HepG2 (cell line): ENCODE data around the gene MRI1. TPM values are rescaled to one million over a fixed set of nuclear protein-coding genes. Genes with fewer than 3 reads are reported as not detected.
A peak's percentile ranks its signal among the peaks of the same experiment; 100 is the strongest.

Experiments used
- ADNP ChIP-seq: sonication (generic); formaldehyde crosslinking; IDR thresholded peaks from 2 replicates; pipeline ENCODE4 v1.4.0; 2020; ENCODE audit warnings: missing genetic modification reagents
- FOXA3 ChIP-seq: IDR thresholded peaks from 2 replicates; pipeline ENCODE4 v1.6.1; 2016; ENCODE audit warnings: missing genetic modification reagents, missing compliant biosample characterization
- HOXA7 ChIP-seq: sonication (generic); formaldehyde crosslinking; IDR thresholded peaks from 2 replicates; pipeline ENCODE4 v1.8.1; 2022; ENCODE audit warnings: mild to moderate bottlenecking, missing genetic modification reagents, moderate library complexity
- HOXA9 ChIP-seq: sonication (generic); formaldehyde crosslinking; IDR thresholded peaks from 2 replicates; pipeline ENCODE4 v1.8.1; 2022; ENCODE audit warnings: missing genetic modification reagents, mild to moderate bottlenecking, moderate library complexity, borderline replicate concordance
- KAT7 ChIP-seq: IDR thresholded peaks from 2 replicates; pipeline ENCODE4 v1.6.1; 2018; ENCODE audit warnings: borderline replicate concordance, missing compliant biosample characterization
- NFKB2 ChIP-seq: sonication (generic); formaldehyde crosslinking; IDR thresholded peaks from 2 replicates; pipeline ENCODE4 v1.4.0; 2020; ENCODE audit warnings: missing genetic modification reagents, borderline replicate concordance
- PHF20 ChIP-seq: sonication (generic); formaldehyde crosslinking; IDR thresholded peaks from 2 replicates; pipeline ENCODE4 v1.5.0; 2020; ENCODE audit warnings: mild to moderate bottlenecking, missing genetic modification reagents
- POLR2AphosphoS5 ChIP-seq: IDR thresholded peaks from 2 replicates; pipeline ENCODE4 v1.6.1; 2012; ENCODE audit warnings: low read depth, low read length
- USF2 ChIP-seq, 2 experiments: sonication (generic) in 1 of 2; formaldehyde crosslinking in 1 of 2; IDR thresholded peaks; 2 replicates each; pipeline versions ENCODE4 v1.5.1 to v1.6.1; 2011 to 2020; ENCODE audit warnings: borderline replicate concordance in 1 of 2, low read depth in 1 of 2, low read length in 1 of 2, mild to moderate bottlenecking in 1 of 2, missing genetic modification reagents in 1 of 2, moderate library complexity in 1 of 2
- ZNF260 ChIP-seq: sonication (generic); formaldehyde crosslinking; IDR thresholded peaks from 2 replicates; pipeline ENCODE4 v1.4.0; 2020; ENCODE audit warnings: missing genetic modification reagents, low read depth, mild to moderate bottlenecking, borderline replicate concordance
- ZNF274 ChIP-seq: sonication (generic); formaldehyde crosslinking; IDR thresholded peaks from 2 replicates; pipeline ENCODE4 v1.5.1; 2020; ENCODE audit warnings: mild to moderate bottlenecking, missing genetic modification reagents
- ZNF329 ChIP-seq: sonication (generic); formaldehyde crosslinking; IDR thresholded peaks from 2 replicates; pipeline ENCODE4 v1.9.0; 2021; ENCODE audit warnings: low read depth, mild to moderate bottlenecking, missing genetic modification reagents
- ZNF543 ChIP-seq: sonication (generic); formaldehyde crosslinking; IDR thresholded peaks from 2 replicates; pipeline ENCODE4 v1.4.0; 2020; ENCODE audit warnings: mild to moderate bottlenecking, missing genetic modification reagents
- ZNF569 ChIP-seq: sonication (generic); formaldehyde crosslinking; IDR thresholded peaks from 2 replicates; pipeline ENCODE4 v1.5.0; 2020; ENCODE audit warnings: mild to moderate bottlenecking, missing genetic modification reagents, moderate library complexity, borderline replicate concordance
- polyA plus RNA-seq, 8 experiments: library from polyadenylated mRNA; depleted of rRNA in 3 of 8; stranded (reverse) in 7 of 8; unstranded in 1 of 8; fragments of >200 nt; fragmentation: Illumina TruSeq in 4 of 8; extraction: Trizol in 4 of 8; gene quantifications; 2 replicates each; pipeline versions ENCODE4 v1.2.1 to v1.2.3, GENCODE V29; 2011 to 2016; ENCODE audit warnings: low read depth in 4 of 8, missing spikeins in 1 of 8, mixed read lengths in 1 of 8; ENCODE audit not compliant: insufficient read depth in 1 of 8
- total RNA-seq, 5 experiments: library from RNA; depleted of rRNA; stranded (reverse); fragments of >200 nt; fragmentation: Illumina TruSeq; extraction: Trizol; gene quantifications; 2 replicates each; pipeline ENCODE4 v1.2.3, GENCODE V29; 2016; ENCODE audit warnings: low read depth in 1 of 5
- TF ChIP-seq, protein P1 (sequence below): sonication (generic); formaldehyde crosslinking; IDR thresholded peaks from 2 replicates; pipeline ENCODE4 v1.4.0; 2020; ENCODE audit warnings: missing genetic modification reagents
- TF ChIP-seq, protein P2 (sequence below): IDR thresholded peaks from 2 replicates; pipeline ENCODE4 v1.6.1; 2016; ENCODE audit warnings: mild to moderate bottlenecking
- TF ChIP-seq, protein P3 (sequence below): sonication (generic); formaldehyde crosslinking; IDR thresholded peaks from 2 replicates; pipeline ENCODE4 v1.5.0; 2020; ENCODE audit warnings: missing genetic modification reagents

Gene MRI1
- total and polyA plus RNA-seq, 2 of the 13 experiments (the other 11 are each of a cell fraction or from before 2014, with no cell fraction given), result 20.1 to 20.6 TPM

GRCh38 chr19:13764101-13764807 is at the start of gene MRI1 (continued):
- TF ChIP-seq USF2 (IDR thresholded peaks at IDR 0.05; ENCODE audit: low read depth, low read length) (no peak), USF2 (CRISPR knock-in tag; IDR thresholded peaks at IDR 0.05; ENCODE audit: borderline replicate concordance) (no peak), ZNF543 (CRISPR knock-in tag) (no peak), ZNF260 (CRISPR knock-in tag) (no peak), ZNF329 (CRISPR knock-in tag) (no peak), ZNF569 (CRISPR knock-in tag) (no peak), NFKB2 (CRISPR knock-in tag) (no peak), ZNF274 (0 out of 2 replicates have a peak, but pooled peaks have one; percentile 48), FOXA3 (no peak), POLR2AphosphoS5 (peak; percentile 81), PHF20 (CRISPR knock-in tag) (no peak), HOXA7 (CRISPR knock-in tag) (no peak), KAT7 (CRISPR knock-in tag) (peak; percentile 33; the same call in 1 of the 2 replicates), HOXA9 (CRISPR knock-in tag) (no peak), ADNP (CRISPR knock-in tag) (no peak)
- TF ChIP-seq, protein P1, sequence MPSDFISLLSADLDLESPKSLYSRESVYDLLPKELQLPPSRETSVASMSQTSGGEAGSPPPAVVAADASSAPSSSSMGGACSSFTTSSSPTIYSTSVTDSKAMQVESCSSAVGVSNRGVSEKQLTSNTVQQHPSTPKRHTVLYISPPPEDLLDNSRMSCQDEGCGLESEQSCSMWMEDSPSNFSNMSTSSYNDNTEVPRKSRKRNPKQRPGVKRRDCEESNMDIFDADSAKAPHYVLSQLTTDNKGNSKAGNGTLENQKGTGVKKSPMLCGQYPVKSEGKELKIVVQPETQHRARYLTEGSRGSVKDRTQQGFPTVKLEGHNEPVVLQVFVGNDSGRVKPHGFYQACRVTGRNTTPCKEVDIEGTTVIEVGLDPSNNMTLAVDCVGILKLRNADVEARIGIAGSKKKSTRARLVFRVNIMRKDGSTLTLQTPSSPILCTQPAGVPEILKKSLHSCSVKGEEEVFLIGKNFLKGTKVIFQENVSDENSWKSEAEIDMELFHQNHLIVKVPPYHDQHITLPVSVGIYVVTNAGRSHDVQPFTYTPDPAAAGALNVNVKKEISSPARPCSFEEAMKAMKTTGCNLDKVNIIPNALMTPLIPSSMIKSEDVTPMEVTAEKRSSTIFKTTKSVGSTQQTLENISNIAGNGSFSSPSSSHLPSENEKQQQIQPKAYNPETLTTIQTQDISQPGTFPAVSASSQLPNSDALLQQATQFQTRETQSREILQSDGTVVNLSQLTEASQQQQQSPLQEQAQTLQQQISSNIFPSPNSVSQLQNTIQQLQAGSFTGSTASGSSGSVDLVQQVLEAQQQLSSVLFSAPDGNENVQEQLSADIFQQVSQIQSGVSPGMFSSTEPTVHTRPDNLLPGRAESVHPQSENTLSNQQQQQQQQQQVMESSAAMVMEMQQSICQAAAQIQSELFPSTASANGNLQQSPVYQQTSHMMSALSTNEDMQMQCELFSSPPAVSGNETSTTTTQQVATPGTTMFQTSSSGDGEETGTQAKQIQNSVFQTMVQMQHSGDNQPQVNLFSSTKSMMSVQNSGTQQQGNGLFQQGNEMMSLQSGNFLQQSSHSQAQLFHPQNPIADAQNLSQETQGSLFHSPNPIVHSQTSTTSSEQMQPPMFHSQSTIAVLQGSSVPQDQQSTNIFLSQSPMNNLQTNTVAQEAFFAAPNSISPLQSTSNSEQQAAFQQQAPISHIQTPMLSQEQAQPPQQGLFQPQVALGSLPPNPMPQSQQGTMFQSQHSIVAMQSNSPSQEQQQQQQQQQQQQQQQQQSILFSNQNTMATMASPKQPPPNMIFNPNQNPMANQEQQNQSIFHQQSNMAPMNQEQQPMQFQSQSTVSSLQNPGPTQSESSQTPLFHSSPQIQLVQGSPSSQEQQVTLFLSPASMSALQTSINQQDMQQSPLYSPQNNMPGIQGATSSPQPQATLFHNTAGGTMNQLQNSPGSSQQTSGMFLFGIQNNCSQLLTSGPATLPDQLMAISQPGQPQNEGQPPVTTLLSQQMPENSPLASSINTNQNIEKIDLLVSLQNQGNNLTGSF (CRISPR knock-in tag), result no peak
- TF ChIP-seq, protein P2, sequence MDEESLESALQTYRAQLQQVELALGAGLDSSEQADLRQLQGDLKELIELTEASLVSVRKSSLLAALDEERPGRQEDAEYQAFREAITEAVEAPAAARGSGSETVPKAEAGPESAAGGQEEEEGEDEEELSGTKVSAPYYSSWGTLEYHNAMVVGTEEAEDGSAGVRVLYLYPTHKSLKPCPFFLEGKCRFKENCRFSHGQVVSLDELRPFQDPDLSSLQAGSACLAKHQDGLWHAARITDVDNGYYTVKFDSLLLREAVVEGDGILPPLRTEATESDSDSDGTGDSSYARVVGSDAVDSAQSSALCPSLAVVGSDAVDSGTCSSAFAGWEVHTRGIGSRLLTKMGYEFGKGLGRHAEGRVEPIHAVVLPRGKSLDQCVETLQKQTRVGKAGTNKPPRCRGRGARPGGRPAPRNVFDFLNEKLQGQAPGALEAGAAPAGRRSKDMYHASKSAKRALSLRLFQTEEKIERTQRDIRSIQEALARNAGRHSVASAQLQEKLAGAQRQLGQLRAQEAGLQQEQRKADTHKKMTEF (CRISPR knock-in tag), result no peak; the same call in 1 of the 2 replicates
- TF ChIP-seq, protein P3, sequence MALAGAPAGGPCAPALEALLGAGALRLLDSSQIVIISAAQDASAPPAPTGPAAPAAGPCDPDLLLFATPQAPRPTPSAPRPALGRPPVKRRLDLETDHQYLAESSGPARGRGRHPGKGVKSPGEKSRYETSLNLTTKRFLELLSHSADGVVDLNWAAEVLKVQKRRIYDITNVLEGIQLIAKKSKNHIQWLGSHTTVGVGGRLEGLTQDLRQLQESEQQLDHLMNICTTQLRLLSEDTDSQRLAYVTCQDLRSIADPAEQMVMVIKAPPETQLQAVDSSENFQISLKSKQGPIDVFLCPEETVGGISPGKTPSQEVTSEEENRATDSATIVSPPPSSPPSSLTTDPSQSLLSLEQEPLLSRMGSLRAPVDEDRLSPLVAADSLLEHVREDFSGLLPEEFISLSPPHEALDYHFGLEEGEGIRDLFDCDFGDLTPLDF (CRISPR knock-in tag), result 0 out of 2 replicates have a peak, but pooled peaks have one; percentile 47
